ENCODE measurements around the gene BGLAP. TPM values are rescaled to one million over a fixed set of nuclear protein-coding genes. Genes with fewer than 3 reads are reported as not detected.

Gene BGLAP
- total RNA-seq, 6 experiments from 2014 or later: 0.44 to 1.5 (median 1.2) TPM; not detected in 2

DNA sequence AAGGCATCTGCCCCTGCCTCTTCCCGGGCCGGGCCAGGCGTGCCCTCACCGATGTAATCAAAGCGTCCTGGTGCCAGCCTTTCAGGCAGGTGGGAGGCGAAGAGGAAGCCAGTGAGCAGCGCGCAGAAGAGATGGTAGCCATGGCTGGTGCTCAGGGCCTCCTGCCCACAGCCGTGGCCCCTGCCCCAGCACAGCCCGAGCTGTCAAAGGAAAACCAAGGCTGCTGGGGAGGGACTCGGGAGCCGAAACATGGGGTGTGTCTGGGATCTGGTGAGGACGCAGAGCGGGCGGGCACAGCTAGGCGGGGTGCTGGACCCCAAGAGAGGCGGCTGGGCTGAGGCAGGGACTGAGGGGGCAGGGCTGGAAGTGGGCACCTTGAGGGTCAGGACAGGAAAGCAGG is 2.7 kb downstream of the BGLAP start:
- WGBS (ENCODE audit: insufficient coverage, low coverage, low lambda C conversion rate, missing lambda C conversion rate): no CpG with 5 or more reads among the region's 17 CpGs
- H3K9me3 ChIP-seq: no peaks in the 10 kb centered on the region
- H3K36me3 ChIP-seq: peaks cover 0 to 5% (median 1%) of the 10 kb centered on the region in 4 donors
- no peak overlapping the region for H3K4me3 ChIP-seq
- intact Hi-C loops (cut with DNase I): loop anchor here in 1 of 2 donors (10.0 kb wide), 1 partner anchor 110 kb away; no protein-coding TSS in a partner anchor
- no peak for ATAC-seq
- TF ChIP-seq, protein P1, sequence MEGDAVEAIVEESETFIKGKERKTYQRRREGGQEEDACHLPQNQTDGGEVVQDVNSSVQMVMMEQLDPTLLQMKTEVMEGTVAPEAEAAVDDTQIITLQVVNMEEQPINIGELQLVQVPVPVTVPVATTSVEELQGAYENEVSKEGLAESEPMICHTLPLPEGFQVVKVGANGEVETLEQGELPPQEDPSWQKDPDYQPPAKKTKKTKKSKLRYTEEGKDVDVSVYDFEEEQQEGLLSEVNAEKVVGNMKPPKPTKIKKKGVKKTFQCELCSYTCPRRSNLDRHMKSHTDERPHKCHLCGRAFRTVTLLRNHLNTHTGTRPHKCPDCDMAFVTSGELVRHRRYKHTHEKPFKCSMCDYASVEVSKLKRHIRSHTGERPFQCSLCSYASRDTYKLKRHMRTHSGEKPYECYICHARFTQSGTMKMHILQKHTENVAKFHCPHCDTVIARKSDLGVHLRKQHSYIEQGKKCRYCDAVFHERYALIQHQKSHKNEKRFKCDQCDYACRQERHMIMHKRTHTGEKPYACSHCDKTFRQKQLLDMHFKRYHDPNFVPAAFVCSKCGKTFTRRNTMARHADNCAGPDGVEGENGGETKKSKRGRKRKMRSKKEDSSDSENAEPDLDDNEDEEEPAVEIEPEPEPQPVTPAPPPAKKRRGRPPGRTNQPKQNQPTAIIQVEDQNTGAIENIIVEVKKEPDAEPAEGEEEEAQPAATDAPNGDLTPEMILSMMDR (IDR thresholded peaks at IDR 0.05): no peak
- TF ChIP-seq POLR2A (IDR thresholded peaks at IDR 0.05): no peak
- H3K27me3 ChIP-seq: no peaks in the 10 kb centered on the region
- no peak for DNase-seq
- H3K27ac ChIP-seq: no peak overlapping the region
- H3K4me1 ChIP-seq: peaks cover 0 to 10% (median 0%) of the 10 kb centered on the region in 4 donors

- Histone ChIP-seq H3K4me1 (peaks cover 0 to 10% (median 0%) of the 10 kb centered on the region in 4 donors), H3K4me3 (peak overlapping the region in 1 of 3 donors; percentile 21), H3K9me3 (no peaks in the 10 kb centered on the region), H3K36me3 (peaks cover 0 to 14% (median 2%) of the 10 kb centered on the region in 4 donors), H3K27ac (no peak overlapping the region), H3K27me3 (no peaks in the 10 kb centered on the region)
- no CpG with 5 or more reads among the region's 69 CpGs for WGBS (ENCODE audit: insufficient coverage, low coverage, low lambda C conversion rate, missing lambda C conversion rate)
- ATAC-seq (peak; percentile 6 to 42 (median 30)), DNase-seq (peak in 1 of 3 donors; percentile 42)
- intact Hi-C loops (cut with DNase I): loop anchor here in 1 of 2 donors (10.0 kb wide), 1 partner anchor 111 kb away; no protein-coding TSS in a partner anchor
- TF ChIP-seq POLR2A (IDR thresholded peaks at IDR 0.05): no peak
- TF ChIP-seq, protein P1 (IDR thresholded peaks at IDR 0.05): no peak
Observed at GRCh38 chr1:156245451-156246232, 3.7 kb downstream of the BGLAP start.

DNA sequence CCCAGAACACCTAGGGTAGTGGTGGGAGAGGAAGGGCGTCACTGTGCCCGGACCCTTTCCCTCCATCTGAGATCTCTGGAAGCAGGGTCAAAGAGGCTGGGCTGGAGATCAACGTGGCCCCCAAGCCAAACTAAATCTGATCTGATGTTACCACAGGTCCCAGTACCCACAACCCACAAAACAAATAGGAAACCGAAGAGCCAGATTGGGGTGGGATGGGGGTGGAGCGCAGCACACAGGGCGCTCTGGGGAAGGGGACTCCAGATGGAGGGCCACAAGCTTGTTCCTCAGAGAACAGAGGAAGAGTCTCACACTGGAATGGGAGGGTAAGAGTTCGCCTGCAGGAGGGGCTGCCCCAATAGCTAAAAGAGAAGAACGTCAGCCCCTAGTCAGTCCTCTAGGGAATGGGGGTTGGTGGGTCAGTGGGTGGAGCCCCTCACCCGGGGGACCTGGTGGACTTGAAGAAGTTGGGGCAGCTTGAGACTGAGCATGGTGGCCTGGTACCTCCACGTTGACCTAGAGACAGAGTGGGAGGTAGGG is 4.3 kb downstream of the BGLAP start:
- Histone ChIP-seq H3K27me3 (no peaks in the 10 kb centered on the region), H3K4me3 (peak overlapping the region in 1 of 3 donors; percentile 21), H3K27ac (no peak overlapping the region), H3K4me1 (peaks cover 0 to 10% (median 0%) of the 10 kb centered on the region in 4 donors), H3K36me3 (peaks cover 0 to 21% (median 6%) of the 10 kb centered on the region in 4 donors), H3K9me3 (no peaks in the 10 kb centered on the region)
- intact Hi-C loops (cut with DNase I): loop anchor here in 1 of 2 donors (10.0 kb wide), 1 partner anchor 112 kb away; no protein-coding TSS in a partner anchor
- no peak for TF ChIP-seq POLR2A (IDR thresholded peaks at IDR 0.05)
- ATAC-seq: no peak
- WGBS (ENCODE audit: insufficient coverage, low coverage, low lambda C conversion rate, missing lambda C conversion rate): 38% methylated on average over 4 of the region's 10 CpGs
- DNase-seq: no peak

GRCh38 chr1:156246781-156247459 is 4.9 kb downstream of the BGLAP start:
- Histone ChIP-seq H3K4me1 (peaks cover 0 to 10% (median 0%) of the 10 kb centered on the region in 4 donors), H3K36me3 (peaks cover 4 to 27% (median 10%) of the 10 kb centered on the region in 4 donors), H3K4me3 (no peak overlapping the region), H3K9me3 (no peaks in the 10 kb centered on the region), H3K27ac (no peak overlapping the region), H3K27me3 (no peaks in the 10 kb centered on the region)
- intact Hi-C loops (cut with DNase I): loop anchor here in 1 of 2 donors (10.0 kb wide), 1 partner anchor 112 kb away; no protein-coding TSS in a partner anchor
- ATAC-seq (peak; percentile 38 to 56 (median 48)), DNase-seq (no peak)
- no CpG with 5 or more reads among the region's 16 CpGs for WGBS (ENCODE audit: insufficient coverage, low coverage, low lambda C conversion rate, missing lambda C conversion rate)
- TF ChIP-seq, protein P1 (IDR thresholded peaks at IDR 0.05): no peak
- no peak for TF ChIP-seq POLR2A (IDR thresholded peaks at IDR 0.05)
